SIG-M5 treated with dmso at 0.1 percent for 504 hours (cell line): ENCODE data around the gene TYW1.
A peak's percentile ranks its signal among the peaks of the same experiment; 100 is the strongest.
"Not testable (repeated sequence)": the region's sequence is repeated elsewhere in the genome, so short reads cannot be mapped to it uniquely, and the experiment has no call there.

ENCODE experiments used
- DNase-seq: peaks from one replicate; lab custom pipeline; 2025; ENCODE audit not compliant: unreplicated experiment; lab: John Stamatoyannopoulos, UW

TYW1 gene

GRCh38 chr7:66996444-66997191 is at the start of gene TYW1:
TSS of gene TYW1 (plus strand) at chr7:66996833. CDS start at chr7:66996979, 146 bp downstream.
- DNase-seq, result peak; percentile 98

DNA sequence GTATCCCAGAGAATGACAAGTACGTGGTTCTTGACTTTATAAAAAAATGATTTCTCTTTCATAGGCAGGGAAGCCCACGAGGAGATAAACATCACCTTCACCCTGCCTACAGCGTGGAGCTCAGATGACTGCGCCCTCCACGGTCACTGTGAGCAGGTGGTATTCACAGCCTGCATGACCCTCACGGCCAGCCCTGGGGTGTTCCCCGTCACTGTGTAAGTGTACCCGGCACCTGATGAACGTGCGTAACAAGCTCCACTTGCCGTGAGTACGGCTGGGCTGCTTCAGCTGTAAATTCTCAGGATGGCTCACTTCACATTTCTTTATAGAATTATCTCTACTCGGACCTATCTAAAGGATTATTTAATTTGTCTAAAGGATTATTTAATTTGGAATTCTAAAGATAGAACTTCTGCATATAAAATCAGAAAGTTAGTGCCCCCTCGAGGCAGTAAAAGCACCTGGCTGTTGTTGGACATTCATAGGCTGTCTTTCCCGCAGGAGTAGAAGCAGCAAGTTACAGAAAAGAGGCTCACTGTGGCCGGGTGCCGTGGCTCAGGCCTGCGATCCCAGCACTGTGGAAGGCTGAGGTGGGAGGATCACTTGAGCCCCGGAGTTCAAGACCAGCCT is 48.0 kb upstream of the TYW1 start:
- no peak for DNase-seq

- DNase-seq, result no peak
Measured at GRCh38 chr7:66950311-66950710, 46.3 kb upstream of the TYW1 start.

DNA sequence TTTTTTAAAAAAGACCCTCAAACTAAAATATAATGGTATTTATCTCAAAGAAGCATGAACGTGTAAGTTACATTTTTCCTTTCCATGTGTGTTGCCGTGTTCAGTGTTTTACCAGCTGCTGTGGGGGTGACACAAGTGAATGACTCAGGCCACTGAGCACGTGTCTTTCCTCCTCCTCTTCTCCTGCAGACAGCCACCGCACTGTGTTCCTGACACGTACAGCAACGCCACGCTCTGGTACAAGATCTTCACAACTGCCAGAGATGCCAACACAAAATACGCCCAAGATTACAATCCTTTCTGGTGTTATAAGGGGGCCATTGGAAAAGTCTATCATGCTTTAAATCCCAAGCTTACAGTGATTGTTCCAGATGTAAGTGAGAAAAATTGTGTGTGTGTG is 45.9 kb upstream of the TYW1 start:
- DNase-seq, result no peak

DNA sequence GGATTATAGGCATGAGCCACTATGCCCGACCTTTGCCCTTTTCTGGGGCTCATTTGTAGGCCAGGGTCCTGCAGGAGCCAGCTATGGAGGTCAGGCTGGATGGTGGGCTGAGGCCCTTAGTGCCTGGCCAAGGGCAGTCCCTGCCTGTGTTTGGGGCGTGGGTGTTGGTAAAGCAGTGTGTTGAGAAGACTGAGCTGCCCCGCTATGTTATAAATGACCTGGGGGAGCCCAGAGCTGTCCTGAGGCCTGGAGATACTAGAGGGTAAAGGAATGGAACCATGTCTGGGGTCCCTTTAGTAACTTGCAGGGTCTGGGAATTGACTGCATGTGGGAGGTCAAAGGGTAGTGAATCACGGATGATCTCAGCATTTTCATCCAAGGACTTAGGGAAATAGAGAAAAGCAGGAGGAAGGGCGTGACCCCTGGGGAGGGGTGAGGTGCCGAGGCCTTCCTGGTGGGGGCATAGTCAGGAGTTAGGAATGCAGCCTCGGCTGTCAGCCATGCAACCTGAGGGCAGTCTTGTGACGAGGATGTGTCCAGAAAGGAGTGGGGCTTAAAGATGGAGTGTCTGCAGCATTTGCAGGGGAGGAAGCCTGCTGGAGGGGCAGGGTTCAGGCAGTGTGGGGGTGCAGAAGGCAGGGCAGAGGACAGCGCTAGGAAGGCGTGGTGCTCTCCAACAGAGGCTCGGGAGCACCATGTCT is 44.1 kb upstream of the TYW1 start:
- DNase-seq, result no peak

DNA sequence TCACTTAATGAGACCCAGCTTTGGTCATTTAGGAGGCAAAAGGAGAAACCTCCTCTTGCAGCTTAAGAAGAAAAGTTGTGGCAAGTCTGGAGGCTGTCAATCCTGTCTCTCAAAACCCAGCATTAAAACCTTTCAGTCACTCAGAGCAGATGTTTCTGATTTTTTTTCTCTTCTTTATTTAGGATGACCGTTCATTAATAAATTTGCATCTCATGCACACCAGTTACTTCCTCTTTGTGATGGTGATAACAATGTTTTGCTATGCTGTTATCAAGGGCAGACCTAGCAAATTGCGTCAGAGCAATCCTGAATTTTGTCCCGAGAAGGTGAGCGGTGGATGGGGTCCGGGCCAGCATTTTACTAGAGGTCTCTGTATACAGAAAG is 43.6 kb upstream of the TYW1 start:
- DNase-seq, result no peak

GRCh38 chr7:66957595-66958290 is 38.9 kb upstream of the TYW1 start:
- no peak for DNase-seq

DNA sequence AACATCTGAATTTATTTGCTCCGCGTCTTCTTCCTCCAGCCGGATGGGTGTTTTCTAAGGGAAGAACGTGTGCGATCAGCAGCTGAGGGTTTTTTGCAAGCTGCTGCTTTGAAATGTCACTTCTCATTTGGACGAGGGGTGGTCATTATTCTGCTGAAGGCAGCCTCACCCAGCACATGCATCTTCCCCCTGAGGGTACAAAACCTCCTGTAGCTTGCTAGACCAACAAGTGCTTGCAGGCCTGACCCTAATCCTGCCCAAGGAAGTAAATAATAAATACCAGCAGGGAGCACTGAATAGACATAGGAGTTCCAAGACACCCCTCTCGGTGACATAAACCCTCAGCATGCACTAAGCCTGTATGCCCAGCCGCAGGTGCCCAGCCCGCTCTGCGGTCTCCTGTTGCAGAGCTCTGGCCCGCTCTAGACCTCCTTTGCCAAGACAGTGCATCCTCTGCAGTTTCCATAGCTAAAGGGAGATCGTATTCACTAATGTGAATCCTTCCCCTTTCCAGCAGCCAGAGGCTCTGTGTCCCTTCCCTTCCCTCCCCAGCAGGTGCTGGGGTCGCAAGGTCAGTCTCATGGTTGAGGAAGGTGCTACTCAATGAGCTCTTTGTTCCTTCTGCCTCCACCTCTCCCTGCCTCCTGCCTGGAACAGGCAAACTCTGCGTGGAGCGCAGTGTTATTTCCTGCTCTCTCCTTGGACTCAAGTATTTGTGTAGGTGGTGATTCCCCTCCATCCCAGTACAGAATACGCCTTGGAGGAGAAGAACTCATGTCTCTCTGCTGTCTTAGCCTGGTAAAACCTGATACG is 37.9 kb upstream of the TYW1 start:
- DNase-seq, result no peak

GRCh38 chr7:66960192-66960591 is 36.4 kb upstream of the TYW1 start:
- DNase-seq, result no peak

- DNase-seq, result no peak
Measured at GRCh38 chr7:66961096-66961495, 35.5 kb upstream of the TYW1 start.

- no peak for DNase-seq
Measured at GRCh38 chr7:66964411-66964810, 32.2 kb upstream of the TYW1 start.

DNA sequence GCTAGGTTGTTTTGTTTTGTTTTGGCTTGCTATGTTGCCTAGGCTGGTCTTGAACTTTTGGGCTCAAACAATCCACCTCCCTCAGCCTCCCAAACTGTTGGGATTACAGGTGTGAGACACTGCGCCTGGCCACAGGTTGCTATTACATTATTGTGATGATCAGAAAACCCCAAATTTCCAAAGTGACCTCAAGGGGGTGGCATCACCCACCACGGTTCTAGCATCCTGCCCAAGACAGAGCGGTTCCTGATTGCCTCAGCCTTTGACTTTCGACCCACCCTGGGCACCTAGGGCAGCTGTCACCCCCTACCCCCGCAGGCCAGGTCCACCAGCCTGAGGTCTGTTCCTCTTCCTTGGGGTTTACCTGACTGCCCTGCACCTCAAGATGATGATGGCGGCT is 29.6 kb upstream of the TYW1 start:
- no peak for DNase-seq

DNA sequence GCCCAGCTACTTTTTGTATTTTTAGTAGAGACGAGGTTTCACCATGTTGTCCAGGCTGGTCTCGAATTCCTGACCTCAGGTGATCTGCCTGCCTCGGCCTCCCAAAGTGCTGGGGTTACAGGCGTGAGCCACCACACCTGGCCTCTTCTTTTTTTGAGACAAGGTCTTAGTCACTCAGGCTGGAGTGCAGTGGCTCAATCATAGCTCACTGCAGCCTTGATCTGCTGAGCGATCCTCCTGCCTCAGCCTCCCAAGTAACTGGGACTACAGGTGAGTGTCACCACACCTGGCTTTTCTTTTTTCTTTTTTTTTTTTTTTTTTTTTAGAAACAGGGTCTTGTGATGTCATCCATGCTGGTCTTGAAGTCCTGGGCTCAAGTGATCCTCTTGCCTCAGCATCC is 27.6 kb upstream of the TYW1 start:
- not testable (repeated sequence) for DNase-seq

- DNase-seq, result no peak
Measured at GRCh38 chr7:66970310-66970709, 26.3 kb upstream of the TYW1 start.

- DNase-seq, result no peak
Measured at GRCh38 chr7:66974986-66975590, 21.5 kb upstream of the TYW1 start.

DNA sequence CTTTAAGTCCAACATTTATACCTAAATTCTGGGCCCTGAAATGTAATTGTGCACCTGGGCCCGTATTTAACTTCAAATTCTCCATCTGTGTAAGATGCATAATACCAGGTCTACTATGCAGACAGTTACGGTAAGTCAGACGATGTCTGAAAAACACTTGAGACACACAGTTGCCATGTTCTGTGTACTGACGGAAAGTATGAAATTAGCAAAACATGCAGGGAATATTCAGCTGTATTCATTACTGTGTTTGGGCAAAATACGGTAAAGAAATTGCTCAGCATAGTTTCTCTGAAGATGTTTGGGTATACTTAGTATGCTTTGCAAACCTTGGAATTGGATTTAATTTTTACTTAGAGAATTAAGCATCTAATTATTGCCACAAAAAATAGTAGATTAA is 18.3 kb upstream of the TYW1 start:
- not testable (repeated sequence) for DNase-seq

DNA sequence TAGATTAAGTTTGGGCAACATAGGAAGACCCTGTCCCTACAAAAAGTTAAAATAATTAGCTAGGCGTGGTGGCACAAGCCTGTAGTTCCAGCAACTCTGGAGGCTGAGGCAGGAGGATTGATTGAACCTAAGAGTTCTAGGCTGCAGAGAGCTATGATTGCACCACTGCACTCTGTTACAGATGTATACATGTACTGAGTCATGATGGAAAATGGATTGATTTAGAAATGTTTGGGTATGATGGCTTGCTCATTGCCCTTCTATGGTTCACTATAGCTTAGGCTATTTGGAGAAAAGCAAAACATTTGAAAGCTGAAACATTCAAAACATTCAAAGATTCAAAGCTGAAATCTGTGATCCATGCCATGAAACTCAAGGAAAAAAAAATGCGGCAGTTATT is 17.6 kb upstream of the TYW1 start:
- DNase-seq, result not testable (repeated sequence)

- not testable (repeated sequence) for DNase-seq
Measured at GRCh38 chr7:66980336-66980735, 16.3 kb upstream of the TYW1 start.

DNA sequence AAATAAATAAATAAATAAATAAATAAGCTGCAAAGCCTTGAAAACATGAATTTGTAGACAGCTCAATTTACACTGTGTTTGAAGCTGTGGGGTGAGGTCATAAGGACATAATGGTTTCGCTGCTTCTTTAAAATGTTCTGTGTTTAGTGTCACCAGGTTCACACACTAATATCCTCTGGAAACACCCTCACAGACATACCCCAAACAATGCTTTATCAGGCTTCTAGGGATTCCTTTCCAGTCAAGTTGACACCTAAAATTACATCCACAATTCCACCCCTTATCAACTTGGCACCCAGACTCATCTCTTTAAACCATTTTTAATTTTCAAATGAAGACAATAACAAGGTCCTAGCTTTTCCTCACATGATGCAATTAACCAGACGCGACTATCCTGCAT is 7.1 kb upstream of the TYW1 start:
- not testable (repeated sequence) for DNase-seq

- DNase-seq, result not testable (repeated sequence)
Measured at GRCh38 chr7:66994051-66994450, 2.6 kb upstream of the TYW1 start.
